GM21423 (cell line): Measurements from ENCODE around the gene SLC25A1.
"Not testable (repeated sequence)": the region's sequence is repeated elsewhere in the genome, so short reads cannot be mapped to it uniquely, and the experiment has no call there.

Experiments used
- ATAC-seq: cut with Tn5 transposase; IDR thresholded peaks from one replicate; pipeline ENCODE4 v1.9.1; 2021; ENCODE audit warnings: mild to moderate bottlenecking, moderate library complexity; ENCODE audit not compliant: unreplicated experiment

Gene SLC25A1

GRCh38 chr22:19207401-19207808 lies 28.9 kb upstream of the SLC25A1 start:
- no peak for ATAC-seq

DNA sequence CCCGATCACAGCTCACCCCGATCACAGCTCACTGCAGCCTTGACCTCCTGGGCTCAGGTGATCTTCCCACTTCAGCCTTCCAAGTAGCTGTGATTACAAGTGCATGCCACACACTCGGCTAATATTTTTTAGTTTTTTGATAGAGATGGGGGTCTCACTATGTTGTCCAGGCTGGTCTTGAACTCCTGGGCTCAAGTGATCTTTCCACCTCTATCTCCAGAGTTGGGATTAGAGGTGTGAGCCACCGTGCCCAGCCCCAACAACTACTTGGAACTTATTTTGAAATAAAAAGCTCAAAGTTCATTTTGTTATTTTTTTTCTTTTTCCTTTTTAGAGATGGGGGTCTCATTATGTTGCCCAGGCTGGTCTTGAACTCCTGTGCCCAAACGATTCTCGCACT lies 27.8 kb upstream of the SLC25A1 start:
- ATAC-seq: no peak

DNA sequence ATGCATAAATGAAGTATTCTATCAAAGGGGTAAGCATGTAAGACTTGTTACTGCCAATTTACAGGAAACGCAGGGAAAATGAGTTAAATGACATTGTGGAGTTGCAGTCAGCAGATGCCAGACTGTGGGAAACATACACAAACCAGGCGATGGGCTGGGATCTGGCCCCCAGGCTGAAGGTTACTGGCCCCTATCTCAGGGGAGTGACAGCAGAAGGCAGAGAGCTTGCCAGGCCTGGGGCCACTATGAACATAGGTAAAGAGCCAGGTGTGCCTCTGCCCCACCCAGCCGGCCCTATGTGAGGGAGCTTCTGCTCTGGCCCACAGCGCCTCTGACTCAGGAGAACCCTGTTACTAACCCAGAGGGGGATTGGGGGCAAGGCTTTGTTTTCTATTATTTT lies 26.1 kb upstream of the SLC25A1 start:
- no peak for ATAC-seq

- ATAC-seq: no peak
These were observed 25.3 kb upstream of the SLC25A1 start for GRCh38 chr22:19203834-19204233.

GRCh38 chr22:19202799-19203186 lies 24.3 kb upstream of the SLC25A1 start:
- not testable (repeated sequence) for ATAC-seq

GRCh38 chr22:19201869-19202798 lies 23.6 kb upstream of the SLC25A1 start:
- ATAC-seq: no peak

GRCh38 chr22:19201130-19201868 lies 22.8 kb upstream of the SLC25A1 start:
- no peak for ATAC-seq

GRCh38 chr22:19199479-19199878 lies 20.9 kb upstream of the SLC25A1 start:
- ATAC-seq: no peak

DNA sequence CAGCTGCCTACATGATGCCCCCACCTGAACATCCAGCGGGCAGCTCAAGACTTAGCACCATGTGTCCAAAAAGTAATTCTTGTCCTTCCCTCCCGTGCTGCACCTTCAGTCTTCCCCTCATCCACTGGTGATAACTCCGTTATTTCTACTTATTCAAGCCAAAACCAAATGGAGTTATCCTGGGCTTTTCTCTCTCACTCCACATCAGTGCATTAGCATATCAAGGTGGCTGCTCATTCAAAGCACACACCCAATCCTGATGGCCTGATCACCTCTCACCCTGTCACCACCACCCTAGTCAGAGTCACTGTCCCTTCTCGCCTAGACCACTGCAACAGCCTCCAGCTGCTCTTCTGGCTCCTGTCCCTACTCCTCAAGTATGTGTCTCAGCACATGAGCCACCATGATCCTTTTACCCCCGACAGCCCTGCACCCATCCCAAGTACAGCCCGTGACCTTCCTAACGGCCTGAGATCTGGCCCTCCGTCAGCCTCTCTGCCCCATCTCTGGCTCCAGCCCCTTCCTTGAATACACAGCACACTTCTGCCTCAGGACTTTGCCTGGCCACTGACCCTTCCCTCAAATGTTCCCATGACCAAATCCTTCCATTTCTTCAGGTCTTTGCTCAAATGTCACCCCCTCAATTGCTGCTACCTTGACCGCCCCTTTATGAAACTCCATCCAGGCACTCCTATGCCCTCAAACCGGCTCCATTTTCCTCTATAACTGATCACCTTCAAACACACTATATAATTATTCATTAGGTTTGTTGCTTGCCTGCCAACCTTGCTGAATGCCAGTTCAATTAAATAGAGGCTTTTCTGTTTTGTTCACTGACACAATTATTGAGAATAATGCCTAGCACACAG lies 19.7 kb upstream of the SLC25A1 start:
- no peak for ATAC-seq

DNA sequence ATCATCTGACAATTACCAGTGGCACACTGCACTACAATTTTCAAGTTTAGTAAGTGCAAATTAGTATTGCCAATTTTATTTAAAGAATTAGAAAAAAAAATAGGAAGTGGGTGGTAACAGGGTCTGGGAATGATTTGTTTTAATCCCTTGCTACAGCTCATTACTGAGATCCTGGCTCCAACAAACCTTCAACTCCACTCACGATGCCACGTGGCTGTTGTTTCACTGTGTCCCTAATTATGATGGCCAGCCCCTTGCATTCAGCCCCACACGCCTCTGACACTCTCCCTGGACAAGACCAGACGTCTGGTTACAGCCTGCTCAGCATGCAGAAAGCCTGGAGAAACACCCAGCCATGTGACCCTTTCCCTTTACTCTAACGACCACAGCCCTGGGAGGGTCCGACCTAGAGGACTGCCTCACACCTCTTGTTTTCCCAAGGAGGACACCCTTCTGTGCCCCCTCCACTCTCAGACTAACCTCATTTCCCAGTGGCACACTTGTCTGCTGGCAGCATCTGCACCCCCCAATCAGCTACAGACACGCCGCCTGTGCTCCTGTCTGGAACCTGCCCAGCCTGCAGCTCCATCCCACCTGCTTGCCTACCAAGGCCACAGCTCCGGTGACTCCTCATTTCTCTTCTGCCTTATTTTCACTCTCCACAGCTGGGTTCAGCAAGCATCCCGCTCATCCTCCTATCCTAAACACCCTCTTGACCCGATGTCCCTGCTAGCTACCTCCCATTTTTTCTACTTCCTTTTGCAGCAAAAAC lies 18.5 kb upstream of the SLC25A1 start:
- ATAC-seq: no peak

DNA sequence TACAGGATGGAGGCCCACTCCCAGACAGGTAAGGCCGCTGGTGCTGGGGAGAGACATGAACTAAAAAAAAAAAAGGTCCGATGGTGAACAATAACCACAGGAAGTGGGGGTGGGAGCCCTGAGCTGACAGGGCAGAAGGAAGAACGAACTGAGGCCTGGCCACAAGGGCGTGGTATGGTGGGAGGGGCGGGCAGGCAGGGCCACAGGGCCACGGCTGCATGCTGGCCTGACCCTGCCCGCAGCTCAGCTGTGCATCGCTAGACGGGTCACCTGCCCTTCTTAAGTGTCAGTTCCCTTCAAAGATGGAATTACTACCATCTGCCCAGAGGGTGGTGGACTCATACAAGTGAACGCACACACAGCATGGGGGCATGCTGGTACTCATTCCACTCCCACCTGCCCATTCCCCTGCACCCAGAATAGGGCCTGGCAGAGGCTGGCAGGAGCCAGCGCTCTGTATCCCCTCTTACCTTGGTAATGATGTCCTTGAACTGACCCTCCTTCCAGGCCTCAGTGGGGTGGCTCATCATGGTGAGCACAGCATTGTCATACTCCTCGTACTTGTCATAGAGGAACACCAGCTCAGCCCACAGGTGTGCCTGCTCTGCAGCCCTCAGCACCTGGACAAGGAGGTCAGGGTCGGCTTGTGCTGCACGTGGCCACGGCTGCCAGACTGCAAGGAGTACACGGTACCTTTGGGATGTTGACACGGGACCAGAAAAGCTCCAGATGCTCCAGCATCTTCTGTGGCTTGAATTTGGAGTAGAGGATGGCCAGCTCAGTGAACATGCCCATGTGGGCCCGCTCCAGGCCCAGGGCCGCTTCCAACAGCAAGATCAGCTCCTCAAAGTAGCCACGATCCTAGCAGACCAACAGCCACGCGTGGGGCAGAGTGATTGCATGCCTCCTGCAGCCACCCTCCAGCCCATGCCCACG lies 17.5 kb upstream of the SLC25A1 start:
- ATAC-seq: no peak

DNA sequence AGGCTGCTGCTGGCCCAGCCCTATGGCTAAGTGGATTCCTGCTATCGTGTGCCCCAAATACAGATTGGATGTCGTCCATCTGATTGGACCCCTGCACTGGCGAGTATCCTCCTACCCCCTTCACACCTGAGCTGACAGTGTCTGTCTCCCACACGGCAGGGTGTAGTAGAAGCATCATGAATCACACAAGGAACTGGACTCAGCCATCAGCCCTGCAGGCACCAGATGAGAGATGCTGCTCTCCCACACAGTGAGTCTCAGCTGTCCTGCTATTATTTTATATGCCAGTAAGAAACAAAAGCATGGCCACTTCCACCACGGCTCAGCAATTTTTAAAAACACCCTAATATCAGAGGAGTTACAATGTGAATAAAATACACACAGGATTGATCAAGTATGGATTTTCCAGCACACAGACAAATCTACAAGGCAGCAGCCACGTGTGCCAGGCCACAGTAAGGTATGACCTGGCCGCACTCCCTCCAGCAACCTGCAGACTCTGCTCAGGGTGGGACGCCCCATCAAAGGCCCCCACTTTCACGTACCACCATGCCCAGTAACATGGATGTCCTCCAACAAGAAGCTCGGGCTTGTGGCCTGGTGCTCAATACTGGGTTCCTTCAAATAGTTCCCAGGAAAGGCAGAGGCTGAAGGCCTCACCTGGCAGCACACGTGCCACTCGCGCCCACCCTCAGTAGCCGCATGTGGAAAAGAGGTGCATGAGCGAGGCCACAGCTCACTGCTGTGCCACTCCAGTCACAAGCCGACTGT lies 16.4 kb upstream of the SLC25A1 start:
- no peak for ATAC-seq

DNA sequence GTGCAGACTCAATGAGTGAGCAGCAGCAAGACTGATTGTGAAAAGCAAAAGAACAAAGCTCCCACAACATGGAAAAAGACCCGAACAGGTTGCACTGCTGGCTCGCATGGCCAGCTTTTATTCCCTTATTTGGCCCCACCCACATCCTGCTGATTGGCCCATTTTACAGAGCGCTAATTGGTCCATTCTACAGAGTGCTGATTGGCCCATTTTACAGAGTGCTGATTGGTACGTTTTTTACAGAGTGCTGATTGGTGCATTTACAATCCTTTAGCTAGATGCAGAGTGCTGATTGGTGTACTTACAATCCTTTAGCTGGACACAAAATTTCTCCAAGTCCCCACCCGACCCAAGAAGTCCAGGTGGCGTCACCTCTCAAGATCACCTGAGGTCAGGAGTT lies 15.3 kb upstream of the SLC25A1 start:
- ATAC-seq: no peak

GRCh38 chr22:19187716-19188563 lies 9.4 kb upstream of the SLC25A1 start:
- no peak for ATAC-seq

GRCh38 chr22:19184276-19184997 lies 5.9 kb upstream of the SLC25A1 start:
- no peak for ATAC-seq

- ATAC-seq: no peak
These were observed 4.7 kb upstream of the SLC25A1 start for GRCh38 chr22:19183216-19183615.
